DMS79 (cell line): ENCODE results near the gene RIT2.

Source experiments
- DNase-seq: peaks from one replicate; lab custom pipeline; 2025; lab: John Stamatoyannopoulos, UW

RIT2 gene

GRCh38 chr18:43115076-43115921, at the start of gene RIT2:
Gene RIT2, minus strand, starts transcription at chr18:43115685.
- no peak for DNase-seq

- DNase-seq: no peak
Observed at GRCh38 chr18:43161528-43161927, 46.0 kb upstream of the RIT2 start.

- no peak for DNase-seq
Observed at GRCh38 chr18:43160509-43160908, 45.0 kb upstream of the RIT2 start.

GRCh38 chr18:43159926-43160325, 44.4 kb upstream of the RIT2 start:
- no peak for DNase-seq

GRCh38 chr18:43159086-43159770, 43.7 kb upstream of the RIT2 start:
- no peak for DNase-seq

- no peak for DNase-seq
Observed at GRCh38 chr18:43158381-43158780, 42.9 kb upstream of the RIT2 start.

GRCh38 chr18:43155842-43156241, 40.4 kb upstream of the RIT2 start:
- no peak for DNase-seq

- no peak for DNase-seq
Observed at GRCh38 chr18:43148231-43148630, 32.7 kb upstream of the RIT2 start.

- no peak for DNase-seq
Observed at GRCh38 chr18:43141208-43141607, 25.7 kb upstream of the RIT2 start.

GRCh38 chr18:43139288-43139946, 23.9 kb upstream of the RIT2 start:
- no peak for DNase-seq

- DNase-seq: no peak
Observed at GRCh38 chr18:43134876-43135275, 19.4 kb upstream of the RIT2 start.

- DNase-seq: no peak
Observed at GRCh38 chr18:43130716-43131260, 15.3 kb upstream of the RIT2 start.

- DNase-seq: no peak
Observed at GRCh38 chr18:43129946-43130524, 14.6 kb upstream of the RIT2 start.

GRCh38 chr18:43125471-43125870, 10.0 kb upstream of the RIT2 start:
- no peak for DNase-seq

GRCh38 chr18:43122955-43123354, 7.5 kb upstream of the RIT2 start:
- DNase-seq: no peak

GRCh38 chr18:43116699-43117294, 1.3 kb upstream of the RIT2 start:
- DNase-seq: no peak

- DNase-seq: no peak
Observed at GRCh38 chr18:43113220-43113895, 2.1 kb downstream of the RIT2 start.

GRCh38 chr18:43108882-43109281, 6.6 kb downstream of the RIT2 start:
- no peak for DNase-seq

- no peak for DNase-seq
Observed at GRCh38 chr18:43108469-43108868, 7.0 kb downstream of the RIT2 start.

- DNase-seq: no peak
Observed at GRCh38 chr18:43093646-43094045, 21.8 kb downstream of the RIT2 start.

GRCh38 chr18:43092539-43092938, 22.9 kb downstream of the RIT2 start:
- DNase-seq: no peak
